GM23248 (cell line): ENCODE data around the gene MPRIP. TPM values are rescaled to one million over a fixed set of nuclear protein-coding genes. Genes with fewer than 3 reads are reported as not detected.

Source experiments
- DNase-seq: peaks from one replicate; pipeline ENCODE4 v3.0.0-alpha.2; 2015
- H2AFZ ChIP-seq: fragments of 200-600 bp; sonication (generic); 2 replicates; pipeline ENCODE4 v1.6.1; 2016; ENCODE audit warnings: antibody characterized with exemption
- H3F3A ChIP-seq: fragments of 200-600 bp; sonication (generic); 2 replicates; pipeline ENCODE4 v1.6.1; 2016; ENCODE audit warnings: mild to moderate bottlenecking, antibody characterized with exemption, mixed run types; ENCODE audit not compliant: insufficient read depth
- H3K27ac ChIP-seq: fragments of 200-600 bp; sonication (generic); 2 replicates; pipeline ENCODE4 v1.5.1; 2016; ENCODE audit warnings: mild to moderate bottlenecking
- H3K27me3 ChIP-seq: fragments of 200-600 bp; sonication (generic); replicated peaks from 2 replicates; pipeline ENCODE4 v1.6.1; 2016; ENCODE audit warnings: mild to moderate bottlenecking; ENCODE audit not compliant: insufficient read depth
- H3K36me3 ChIP-seq: fragments of 200-600 bp; sonication (generic); 2 replicates; pipeline ENCODE4 v1.6.1; 2016; ENCODE audit warnings: low read depth, mild to moderate bottlenecking
- H3K4me1 ChIP-seq: fragments of 200-600 bp; sonication (generic); 2 replicates; pipeline ENCODE4 v1.6.1; 2016; ENCODE audit warnings: mild to moderate bottlenecking; ENCODE audit not compliant: insufficient read depth
- H3K4me2 ChIP-seq: fragments of 200-600 bp; sonication (generic); one replicate; pipeline ENCODE4 v1.6.1; 2016; ENCODE audit warnings: mild to moderate bottlenecking; ENCODE audit not compliant: unreplicated experiment
- H3K4me3 ChIP-seq: fragments of 200-600 bp; sonication (generic); 2 replicates; pipeline ENCODE4 v1.5.1; 2016; ENCODE audit warnings: mild to moderate bottlenecking
- H3K79me2 ChIP-seq: fragments of 200-600 bp; sonication (generic); 2 replicates; pipeline ENCODE4 v1.6.1; 2016; ENCODE audit warnings: mild to moderate bottlenecking; ENCODE audit not compliant: insufficient read depth
- H3K9ac ChIP-seq: fragments of 200-600 bp; sonication (generic); 2 replicates; pipeline ENCODE4 v1.6.1; 2016; ENCODE audit warnings: mild to moderate bottlenecking
- H3K9me2 ChIP-seq: fragments of 200-600 bp; sonication (generic); 2 replicates; pipeline ENCODE4 v1.6.1; 2016; ENCODE audit warnings: mixed run types, mild to moderate bottlenecking, moderate library complexity; ENCODE audit not compliant: insufficient read depth
- H3K9me3 ChIP-seq: fragments of 200-600 bp; sonication (generic); one replicate; pipeline ENCODE4 v1.6.1; 2017; ENCODE audit warnings: low read depth
- H4K20me1 ChIP-seq: fragments of 200-600 bp; sonication (generic); 2 replicates; pipeline ENCODE4 v1.6.0; 2016; ENCODE audit not compliant: insufficient read depth
- EZH2 ChIP-seq: fragments of 200-600 bp; sonication (generic); IDR thresholded peaks from 2 replicates; pipeline ENCODE4 v1.6.1; 2018; ENCODE audit warnings: antibody characterized with exemption, mild to moderate bottlenecking; ENCODE audit not compliant: insufficient read depth, poor library complexity, severe bottlenecking
- EZH2phosphoT487 ChIP-seq: fragments of 200-600 bp; sonication (generic); IDR thresholded peaks from 2 replicates; pipeline ENCODE4 v1.6.1; 2018; ENCODE audit warnings: antibody characterized with exemption, moderate library complexity, mild to moderate bottlenecking, low read depth; ENCODE audit not compliant: insufficient read depth
- WGBS, 2 experiments: methylation state at CpG; one replicate each; pipeline ENCODE4 v1.1.6; 2015 to 2017; ENCODE audit warnings: low lambda C conversion rate in 2 of 2, low coverage in 1 of 2; ENCODE audit errors: missing lambda C conversion rate in 2 of 2; 5-methylcytosine and 5-hydroxymethylcytosine counted together
- in situ Hi-C: fragments of 300-500 bp; cut with MboI; formaldehyde crosslinking; loops from 2 replicates; pipeline ENCODE4 v1.15.0; 2020
- polyA plus RNA-seq: library from polyadenylated mRNA; unstranded; fragments of >200 nt; fragmentation: Nextera tagmentation; extraction: Ambion mirVana; gene quantifications from 2 replicates; pipeline ENCODE4 v1.2.1, GENCODE V29; 2016
- total RNA-seq: library from RNA; depleted of rRNA; stranded (reverse); fragments of >200 nt; shearing (Covaris generic); gene quantifications from 2 replicates; pipeline ENCODE4 v1.2.3, GENCODE V29; 2014

The MPRIP gene
- total and polyA plus RNA-seq, 2 experiments from 2014 or later = 73.5 to 292 TPM

- no peak overlapping the region for H3K4me2 ChIP-seq
- H3K9ac ChIP-seq = no peak overlapping the region
- peaks cover 100% of the 10 kb centered on the region for H3K79me2 ChIP-seq
- in situ Hi-C loops = no loop called here
- H3K27me3 ChIP-seq = no peaks in the 10 kb centered on the region
- peaks cover 49% of the 10 kb centered on the region for H3F3A ChIP-seq
- no peaks in the 10 kb centered on the region for H3K9me3 ChIP-seq
- no peak overlapping the region for H3K4me3 ChIP-seq
- peaks cover 12% of the 10 kb centered on the region; the same call in 1 of the 2 replicates for H3K36me3 ChIP-seq
- no peak overlapping the region for H2AFZ ChIP-seq
- DNase-seq = no peak
- H3K9me2 ChIP-seq = no peaks in the 10 kb centered on the region
- peaks cover 58% of the 10 kb centered on the region for H3K4me1 ChIP-seq
- WGBS, 2 experiments = 74 to 76% methylated on average over 14 of the region's 14 CpGs
- H4K20me1 ChIP-seq = peaks cover 25% of the 10 kb centered on the region
- H3K27ac ChIP-seq = no peak overlapping the region
- TF ChIP-seq EZH2 (no peak), EZH2phosphoT487 (no peak)
Observed at GRCh38 chr17:17071531-17072360, 29.5 kb downstream of the MPRIP start.

- H4K20me1 ChIP-seq = peaks cover 25% of the 10 kb centered on the region
- peaks cover 15% of the 10 kb centered on the region; the same call in 1 of the 2 replicates for H3K36me3 ChIP-seq
- H2AFZ ChIP-seq = no peak overlapping the region
- H3K4me1 ChIP-seq = peaks cover 51% of the 10 kb centered on the region
- WGBS, 2 experiments = 95% methylated on average over 5 of the region's 5 CpGs
- H3F3A ChIP-seq = peaks cover 50% of the 10 kb centered on the region
- no peak overlapping the region for H3K4me3 ChIP-seq
- in situ Hi-C loops = no loop called here
- TF ChIP-seq EZH2phosphoT487 = no peak
- TF ChIP-seq EZH2 = no peak
- H3K4me2 ChIP-seq = no peak overlapping the region
- H3K9ac ChIP-seq = no peak overlapping the region
- no peaks in the 10 kb centered on the region for H3K27me3 ChIP-seq
- no peak for DNase-seq
- no peak overlapping the region for H3K27ac ChIP-seq
- no peaks in the 10 kb centered on the region for H3K9me2 ChIP-seq
- no peaks in the 10 kb centered on the region for H3K9me3 ChIP-seq
- peaks cover 100% of the 10 kb centered on the region for H3K79me2 ChIP-seq
Observed at GRCh38 chr17:17072546-17072945, 30.3 kb downstream of the MPRIP start.

GRCh38 chr17:17073030-17073564 lies 30.8 kb downstream of the MPRIP start:
- Histone ChIP-seq H3K9ac (no peak overlapping the region), H3K9me2 (no peaks in the 10 kb centered on the region), H3K4me3 (no peak overlapping the region), H3F3A (peaks cover 50% of the 10 kb centered on the region), H3K36me3 (peaks cover 20% of the 10 kb centered on the region; the same call in 1 of the 2 replicates), H3K27me3 (no peaks in the 10 kb centered on the region), H4K20me1 (peaks cover 25% of the 10 kb centered on the region), H3K27ac (no peak overlapping the region), H3K4me1 (peaks cover 45% of the 10 kb centered on the region), H2AFZ (no peak overlapping the region), H3K4me2 (no peak overlapping the region), H3K9me3 (no peaks in the 10 kb centered on the region), H3K79me2 (peaks cover 100% of the 10 kb centered on the region)
- DNase-seq = no peak
- in situ Hi-C loops = no loop called here
- no peak for TF ChIP-seq EZH2
- TF ChIP-seq EZH2phosphoT487 = no peak
- WGBS, 2 experiments = 87 to 91% methylated on average over 12 of the region's 12 CpGs

- peak; percentile 75 for DNase-seq
- H3K4me2 ChIP-seq = peak overlapping the region; percentile 58
- in situ Hi-C loops = no loop called here
Observed at GRCh38 chr17:17073581-17074403, 31.5 kb downstream of the MPRIP start.

More at GRCh38 chr17:17073581-17074403, 31.5 kb downstream of the MPRIP start:
- 46 to 48% methylated on average over 15 of the region's 15 CpGs for WGBS, 2 experiments
- peak overlapping the region; percentile 79 for H3K27ac ChIP-seq
- TF ChIP-seq EZH2phosphoT487 (no peak), EZH2 (no peak)
- peaks cover 27% of the 10 kb centered on the region; the same call in 1 of the 2 replicates for H3K36me3 ChIP-seq
- no peaks in the 10 kb centered on the region for H3K9me3 ChIP-seq
- no peak overlapping the region for H3K4me3 ChIP-seq
- peaks cover 39% of the 10 kb centered on the region for H3K4me1 ChIP-seq
- H3K9me2 ChIP-seq = no peaks in the 10 kb centered on the region
- H3K27me3 ChIP-seq = no peaks in the 10 kb centered on the region
- peaks cover 25% of the 10 kb centered on the region for H4K20me1 ChIP-seq
- peaks cover 53% of the 10 kb centered on the region for H3F3A ChIP-seq
- H3K9ac ChIP-seq = peak overlapping the region; percentile 57
- peaks cover 100% of the 10 kb centered on the region for H3K79me2 ChIP-seq
- H2AFZ ChIP-seq = no peak overlapping the region
